Measurements from ENCODE around the gene TIGD3. TPM values are rescaled to one million over a fixed set of nuclear protein-coding genes. Genes with fewer than 3 reads are reported as not detected.

The TIGD3 gene
- total and polyA plus RNA-seq, 2 of the 13 experiments (the other 11 are each of a cell fraction or from before 2014, with no cell fraction given), result 0.49 to 4.9 TPM

DNA sequence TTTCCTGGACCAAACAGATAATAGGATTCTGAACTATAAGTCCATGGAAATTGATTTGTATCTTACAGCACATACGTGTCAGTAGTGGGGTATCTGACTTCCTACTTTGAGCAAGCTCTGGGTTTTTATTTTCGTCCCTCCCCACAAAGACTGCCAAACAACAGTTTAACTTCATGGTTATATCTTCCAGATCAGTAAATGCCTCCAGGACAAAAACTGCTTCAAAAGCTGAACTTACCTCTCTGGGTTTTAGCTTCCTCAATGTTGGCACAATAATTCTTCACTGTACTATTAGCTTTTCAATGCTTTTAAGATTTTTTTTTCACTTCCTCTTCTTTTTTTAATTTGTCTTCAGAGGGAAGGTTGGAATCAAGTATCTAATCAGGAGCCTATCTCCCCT, 25.1 kb upstream of the TIGD3 start:
- WGBS (ENCODE audit: low lambda C conversion rate), result 31% methylated on average over 2 of the region's 2 CpGs
- FAIRE-seq (no peak), ATAC-seq (no peak), DNase-seq (ENCODE audit: low spot score) (no peak)
- Histone ChIP-seq H3K27ac (ENCODE audit: extremely low read length, insufficient read depth, low read length) (no peak overlapping the region), H3K4me1 (ENCODE audit: insufficient read depth, low read length) (peaks cover 17% of the 10 kb centered on the region), H3K36me3 (replicated peaks in 1 of 2; ENCODE audit: control insufficient read depth in 1 of 2, insufficient read depth in 2 of 2, low read length in 2 of 2) (no peaks in the 10 kb centered on the region), H3K4me3 (replicated peaks in 1 of 3; ENCODE audit: insufficient read depth in 1 of 3, low read depth in 2 of 3, low read length in 3 of 3) (peak overlapping the region; percentile 20 to 41 (median 22); a peak in 2 of 6 replicates), H3K9ac (ENCODE audit: insufficient read depth, low read depth, low read length) (peak overlapping the region; percentile 47), H4K20me1 (ENCODE audit: insufficient read depth, low read length) (no peaks in the 10 kb centered on the region), H2AFZ (ENCODE audit: low read length) (peak overlapping the region; percentile 24), H3K27me3 (ENCODE audit: control insufficient read depth in 1 of 2, insufficient read depth in 2 of 2, low read length in 2 of 2) (no peaks in the 10 kb centered on the region; a peak in 1 of 5 replicates), H3K79me2 (ENCODE audit: insufficient read depth, low read length) (peaks cover 8% of the 10 kb centered on the region), H3K9me3 (ENCODE audit: low read length) (no peaks in the 10 kb centered on the region), H3K4me2 (ENCODE audit: low read depth, low read length) (peak overlapping the region; percentile 74)
- 0 out of 2 replicates have a peak, but pooled peaks have one; percentile 2 for TF ChIP-seq ZFY (CRISPR knock-in tag; IDR thresholded peaks at IDR 0.05)
- 0 out of 2 replicates have a peak, but pooled peaks have one; percentile 8 for TF ChIP-seq ZSCAN9 (CRISPR knock-in tag; IDR thresholded peaks at IDR 0.05; ENCODE audit: borderline replicate concordance)
- TF ChIP-seq, protein P1, sequence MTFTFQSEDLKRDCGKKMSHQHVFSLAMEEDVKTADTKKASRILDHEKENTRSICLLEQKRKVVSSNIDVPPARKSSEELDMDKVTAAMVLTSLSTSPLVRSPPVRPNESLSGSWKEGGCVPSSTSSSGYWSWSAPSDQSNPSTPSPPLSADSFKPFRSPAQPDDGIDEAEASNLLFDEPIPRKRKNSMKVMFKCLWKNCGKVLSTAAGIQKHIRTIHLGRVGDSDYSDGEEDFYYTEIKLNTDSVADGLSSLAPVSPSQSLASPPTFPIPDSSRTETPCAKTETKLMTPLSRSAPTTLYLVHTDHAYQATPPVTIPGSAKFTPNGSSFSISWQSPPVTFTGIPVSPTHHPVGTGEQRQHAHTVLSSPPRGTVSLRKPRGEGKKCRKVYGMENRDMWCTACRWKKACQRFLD (CRISPR knock-in tag; IDR thresholded peaks at IDR 0.05; ENCODE audit: borderline replicate concordance), result no peak
- ChIA-PET POLR2A (interaction anchor here (0.6 to 7.3 kb wide), 9 partner anchors 11 to 304 kb away, joined by 3 to 87 read pairs (median 4); partner anchors contain the start of genes CDC42EP2 and POLA2), CTCF (ENCODE audit: low intra/inter-chr PET ratio, low total read pairs) (interaction anchor here (1.1 to 2.6 kb wide), 3 partner anchors 14 to 125 kb away, joined by 4 to 53 read pairs (median 10); partner anchors contain the start of gene CDC42EP2)
- intact Hi-C loops (cut with micrococcal nuclease; ENCODE audit: unreplicated experiment) (no loop called here), in situ Hi-C loops (cut with HindIII; ENCODE audit: extremely low pct_ligation_motif_present, low pct_unique_long_range_greater_than_20kb) (no loop called here)
- BruUV-seq (replicated peaks), result no TSS peak

DNA sequence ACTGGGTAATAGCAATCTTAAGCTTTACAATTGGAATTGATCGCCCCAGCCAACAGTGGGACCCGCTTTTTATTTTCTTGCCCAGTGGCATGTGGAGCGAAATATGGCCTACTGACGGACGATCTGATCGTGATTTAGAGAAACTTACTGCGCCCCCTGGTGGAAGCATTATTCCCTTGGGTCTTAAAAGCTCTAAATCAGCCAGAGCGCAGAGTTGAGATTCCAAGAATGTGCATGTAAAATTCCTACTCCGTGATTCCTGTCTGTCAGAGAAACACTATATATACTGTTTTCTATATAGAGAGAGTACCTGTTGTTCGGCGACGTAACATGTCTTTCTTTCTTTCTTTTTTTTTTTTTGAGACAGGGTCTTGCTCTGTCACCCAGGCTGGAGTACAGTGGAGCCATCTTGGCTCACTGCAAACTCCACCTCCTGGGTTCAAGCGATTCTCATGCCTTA, 24.6 kb upstream of the TIGD3 start:
- H4K20me1 ChIP-seq (ENCODE audit: insufficient read depth, low read length), result no peaks in the 10 kb centered on the region
- peak overlapping the region; percentile 47 for H3K9ac ChIP-seq (ENCODE audit: insufficient read depth, low read depth, low read length)
- H3K79me2 ChIP-seq (ENCODE audit: insufficient read depth, low read length), result peaks cover 13% of the 10 kb centered on the region
- no peak overlapping the region for H3K27ac ChIP-seq (ENCODE audit: extremely low read length, insufficient read depth, low read length)
- WGBS (ENCODE audit: low lambda C conversion rate), result 1% methylated on average over 13 of the region's 13 CpGs
- POLR2A ChIA-PET, result interaction anchor here (0.6 to 7.3 kb wide), 8 partner anchors 9 to 170 kb away, joined by 3 to 87 read pairs (median 4); partner anchors contain the start of genes CDC42EP2 and POLA2
- no peaks in the 10 kb centered on the region; a peak in 1 of 5 replicates for H3K27me3 ChIP-seq (ENCODE audit: control insufficient read depth in 1 of 2, insufficient read depth in 2 of 2, low read length in 2 of 2)
- no peaks in the 10 kb centered on the region for H3K36me3 ChIP-seq (replicated peaks in 1 of 2; ENCODE audit: control insufficient read depth in 1 of 2, insufficient read depth in 2 of 2, low read length in 2 of 2)
- H3K9me3 ChIP-seq (ENCODE audit: low read length), result no peaks in the 10 kb centered on the region
- peak; percentile 86 for DNase-seq (ENCODE audit: low spot score)
- peak; percentile 40 for FAIRE-seq
- ATAC-seq, result peak; percentile 60
- CTCF ChIA-PET (ENCODE audit: low intra/inter-chr PET ratio, low total read pairs), result interaction anchor here (1.0 to 2.6 kb wide), 4 partner anchors 13 to 126 kb away, joined by 3 to 53 read pairs (median 7); partner anchors contain the start of gene CDC42EP2
- in situ Hi-C loops (cut with HindIII; ENCODE audit: extremely low pct_ligation_motif_present, low pct_unique_long_range_greater_than_20kb), result no loop called here
- no TSS peak for BruUV-seq (replicated peaks)
- peak overlapping the region; percentile 74 for H3K4me2 ChIP-seq (ENCODE audit: low read depth, low read length)
- peaks cover 19% of the 10 kb centered on the region for H3K4me1 ChIP-seq (ENCODE audit: insufficient read depth, low read length)
- intact Hi-C loops (cut with micrococcal nuclease; ENCODE audit: unreplicated experiment), result loop anchor here (1.0 kb wide), 2 partner anchors 15 to 55 kb away; no protein-coding TSS in a partner anchor
- H2AFZ ChIP-seq (ENCODE audit: low read length), result peak overlapping the region; percentile 24
- peak overlapping the region; percentile 20 to 41 (median 22); a peak in 2 of 6 replicates for H3K4me3 ChIP-seq (replicated peaks in 1 of 3; ENCODE audit: insufficient read depth in 1 of 3, low read depth in 2 of 3, low read length in 3 of 3)
- TF ChIP-seq, protein P2, sequence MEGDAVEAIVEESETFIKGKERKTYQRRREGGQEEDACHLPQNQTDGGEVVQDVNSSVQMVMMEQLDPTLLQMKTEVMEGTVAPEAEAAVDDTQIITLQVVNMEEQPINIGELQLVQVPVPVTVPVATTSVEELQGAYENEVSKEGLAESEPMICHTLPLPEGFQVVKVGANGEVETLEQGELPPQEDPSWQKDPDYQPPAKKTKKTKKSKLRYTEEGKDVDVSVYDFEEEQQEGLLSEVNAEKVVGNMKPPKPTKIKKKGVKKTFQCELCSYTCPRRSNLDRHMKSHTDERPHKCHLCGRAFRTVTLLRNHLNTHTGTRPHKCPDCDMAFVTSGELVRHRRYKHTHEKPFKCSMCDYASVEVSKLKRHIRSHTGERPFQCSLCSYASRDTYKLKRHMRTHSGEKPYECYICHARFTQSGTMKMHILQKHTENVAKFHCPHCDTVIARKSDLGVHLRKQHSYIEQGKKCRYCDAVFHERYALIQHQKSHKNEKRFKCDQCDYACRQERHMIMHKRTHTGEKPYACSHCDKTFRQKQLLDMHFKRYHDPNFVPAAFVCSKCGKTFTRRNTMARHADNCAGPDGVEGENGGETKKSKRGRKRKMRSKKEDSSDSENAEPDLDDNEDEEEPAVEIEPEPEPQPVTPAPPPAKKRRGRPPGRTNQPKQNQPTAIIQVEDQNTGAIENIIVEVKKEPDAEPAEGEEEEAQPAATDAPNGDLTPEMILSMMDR (CRISPR knock-in tag; IDR thresholded peaks at IDR 0.05), result peak; percentile 82
- TF ChIP-seq, protein P3, sequence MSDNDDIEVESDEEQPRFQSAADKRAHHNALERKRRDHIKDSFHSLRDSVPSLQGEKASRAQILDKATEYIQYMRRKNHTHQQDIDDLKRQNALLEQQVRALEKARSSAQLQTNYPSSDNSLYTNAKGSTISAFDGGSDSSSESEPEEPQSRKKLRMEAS (IDR thresholded peaks at IDR 0.05), result peak; percentile 55
- TF ChIP-seq ATF7-NPFF (CRISPR knock-in tag; IDR thresholded peaks at IDR 0.05; ENCODE audit: low read depth) (no peak), YY1 (IDR thresholded peaks at IDR 0.05; ENCODE audit: insufficient read depth, insufficient replicate concordance, low read depth, low read length) (peak; percentile 36), RAD21 (CRISPR knock-in tag; IDR thresholded peaks at IDR 0.05) (peak; percentile 65), ZNF790 (CRISPR knock-in tag; IDR thresholded peaks at IDR 0.05; ENCODE audit: borderline replicate concordance) (0 out of 2 replicates have a peak, but pooled peaks have one; percentile 30), EZH2 (conservative IDR thresholded peaks at IDR 0.05; ENCODE audit: low read depth, low read length) (no peak), MTA1 (CRISPR knock-in tag; IDR thresholded peaks at IDR 0.05; ENCODE audit: borderline replicate concordance) (no peak), SMC3 (IDR thresholded peaks at IDR 0.05; ENCODE audit: low read length) (peak; percentile 84)
